ENCODE results near the gene SPATS2. TPM values are rescaled to one million over a fixed set of nuclear protein-coding genes. Genes with fewer than 3 reads are reported as not detected.

The SPATS2 gene
- total RNA-seq, 1 donor from 2014 or later, result 23.0 TPM

- peak; percentile 77 for DNase-seq
Observed at GRCh38 chr12:49336645-49337584, 30.3 kb upstream of the SPATS2 start, which contains the start of gene C1QL4. Gene C1QL4, minus strand, starts transcription at chr12:49337188. Its CDS starts 711 bp downstream, at chr12:49336477.

- no peak for DNase-seq
Observed at GRCh38 chr12:49338830-49339463, 28.3 kb upstream of the SPATS2 start.

GRCh38 chr12:49339464-49339861 lies 27.8 kb upstream of the SPATS2 start:
- DNase-seq, result no peak

GRCh38 chr12:49340095-49340870 lies 27.0 kb upstream of the SPATS2 start:
- DNase-seq, result no peak

GRCh38 chr12:49340971-49341776 lies 26.1 kb upstream of the SPATS2 start:
- no peak for DNase-seq

GRCh38 chr12:49341777-49342065 lies 25.5 kb upstream of the SPATS2 start:
- DNase-seq, result no peak

- peak; percentile 82 for DNase-seq
Observed at GRCh38 chr12:49342066-49342913, 25.0 kb upstream of the SPATS2 start.

GRCh38 chr12:49342914-49343731 lies 24.1 kb upstream of the SPATS2 start:
- no peak for DNase-seq

GRCh38 chr12:49344486-49345050 lies 22.7 kb upstream of the SPATS2 start:
- no peak for DNase-seq

GRCh38 chr12:49345051-49345824 lies 22.0 kb upstream of the SPATS2 start:
- DNase-seq, result peak; percentile 16

- DNase-seq, result no peak
Observed at GRCh38 chr12:49345825-49346658, 21.2 kb upstream of the SPATS2 start.

- peak; percentile 19 for DNase-seq
Observed at GRCh38 chr12:49346659-49347310, 20.5 kb upstream of the SPATS2 start, which contains the start of gene DNAJC22. Gene DNAJC22, plus strand, starts transcription at chr12:49346888. Its CDS starts 1,985 bp downstream, at chr12:49348873.

- DNase-seq, result peak; percentile 76
Observed at GRCh38 chr12:49347311-49348193, 19.7 kb upstream of the SPATS2 start.

- no peak for DNase-seq
Observed at GRCh38 chr12:49348781-49349180, 18.5 kb upstream of the SPATS2 start.

GRCh38 chr12:49349266-49349665 lies 18.0 kb upstream of the SPATS2 start:
- DNase-seq, result no peak

GRCh38 chr12:49352351-49352750 lies 14.9 kb upstream of the SPATS2 start:
- no peak for DNase-seq

- no peak for DNase-seq
Observed at GRCh38 chr12:49355913-49356312, 11.3 kb upstream of the SPATS2 start.
